HepG2 (cell line): Measurements from ENCODE around the gene SNX3. TPM values are rescaled to one million over a fixed set of nuclear protein-coding genes. Genes with fewer than 3 reads are reported as not detected.

Experiments used
- ATF7 ChIP-seq, 2 experiments: fragments of 450-650 bp in 1 of 2; sonication (generic) in 1 of 2; formaldehyde crosslinking in 1 of 2; IDR thresholded peaks; 2 replicates each; pipeline versions ENCODE4 v1.4.0 to v1.6.1; 2016 to 2020; ENCODE audit warnings: antibody characterized with exemption in 1 of 2, mild to moderate bottlenecking in 1 of 2, missing genetic modification reagents in 1 of 2
- BRD4 ChIP-seq: sonication (generic); formaldehyde crosslinking; IDR thresholded peaks from 2 replicates; pipeline ENCODE4 v1.4.0; 2020; ENCODE audit warnings: missing genetic modification reagents
- DPF2 ChIP-seq: sonication (generic); formaldehyde crosslinking; IDR thresholded peaks from 2 replicates; pipeline ENCODE4 v1.4.0; 2020; ENCODE audit warnings: mild to moderate bottlenecking, low read depth, missing genetic modification reagents, borderline replicate concordance
- FOXC1 ChIP-seq: sonication (generic); formaldehyde crosslinking; IDR thresholded peaks from 2 replicates; pipeline ENCODE4 v1.8.0; 2022; ENCODE audit warnings: mild to moderate bottlenecking, missing genetic modification reagents, borderline replicate concordance
- GFI1 ChIP-seq: sonication (generic); formaldehyde crosslinking; IDR thresholded peaks from 2 replicates; pipeline ENCODE4 v1.5.0; 2020; ENCODE audit warnings: missing genetic modification reagents, mild to moderate bottlenecking, borderline replicate concordance
- GTF2F1 ChIP-seq: fragments of 150-350 bp; IDR thresholded peaks from 2 replicates; pipeline ENCODE4 v1.6.1; 2014; ENCODE audit warnings: low read length
- HIVEP1 ChIP-seq: sonication (generic); formaldehyde crosslinking; IDR thresholded peaks from 2 replicates; pipeline ENCODE4 v1.4.0; 2020; ENCODE audit warnings: mild to moderate bottlenecking, missing genetic modification reagents
- HNRNPK ChIP-seq: fragments of 200-400 bp; formaldehyde crosslinking; IDR thresholded peaks from 2 replicates; pipeline ENCODE4 v1.6.1; 2018; ENCODE audit warnings: low read length, low read depth, moderate library complexity, mild to moderate bottlenecking; ENCODE audit not compliant: poor library complexity, severe bottlenecking
- NR2F1 ChIP-seq, 2 experiments: fragments of 450-650 bp in 1 of 2; formaldehyde crosslinking in 1 of 2; IDR thresholded peaks; 2 replicates each; pipeline versions ENCODE4 v1.5.0 to v1.6.1; 2016 to 2020; ENCODE audit warnings: mild to moderate bottlenecking in 1 of 2, missing compliant biosample characterization in 1 of 2, missing genetic modification reagents in 1 of 2, moderate library complexity in 1 of 2
- RNF2 ChIP-seq: fragments of 450-650 bp; conservative IDR thresholded peaks from 2 replicates; pipeline ENCODE4 v1.6.1; 2016; ENCODE audit warnings: low read depth
- SMARCC2 ChIP-seq: fragments of 450-650 bp; IDR thresholded peaks from 2 replicates; pipeline ENCODE4 v1.6.1; 2017; ENCODE audit warnings: antibody characterized with exemption, mild to moderate bottlenecking
- ZNF10 ChIP-seq: sonication (generic); formaldehyde crosslinking; IDR thresholded peaks from 2 replicates; pipeline ENCODE4 v1.4.0; 2020; ENCODE audit warnings: mild to moderate bottlenecking, low read depth, missing genetic modification reagents, borderline replicate concordance
- ZNF180 ChIP-seq: sonication (generic); formaldehyde crosslinking; IDR thresholded peaks from 2 replicates; pipeline ENCODE4 v1.4.0; 2020; ENCODE audit warnings: low read depth, missing genetic modification reagents, borderline replicate concordance
- ZNF501 ChIP-seq: sonication (generic); formaldehyde crosslinking; IDR thresholded peaks from 2 replicates; pipeline ENCODE4 v1.5.1; 2020; ENCODE audit warnings: mild to moderate bottlenecking, moderate library complexity, missing genetic modification reagents
- ZNF766 ChIP-seq: sonication (generic); formaldehyde crosslinking; IDR thresholded peaks from 2 replicates; pipeline ENCODE4 v1.5.0; 2020; ENCODE audit warnings: missing genetic modification reagents, borderline replicate concordance
- ZSCAN29 ChIP-seq: sonication (generic); formaldehyde crosslinking; conservative IDR thresholded peaks from 2 replicates; pipeline ENCODE4 v1.4.0; 2020; ENCODE audit warnings: mild to moderate bottlenecking, missing genetic modification reagents
- polyA plus RNA-seq, 8 experiments: library from polyadenylated mRNA; depleted of rRNA in 3 of 8; stranded (reverse) in 7 of 8; unstranded in 1 of 8; fragments of >200 nt; fragmentation: Illumina TruSeq in 4 of 8; extraction: Trizol in 4 of 8; gene quantifications; 2 replicates each; pipeline versions ENCODE4 v1.2.1 to v1.2.3, GENCODE V29; 2011 to 2016; ENCODE audit warnings: low read depth in 4 of 8, missing spikeins in 1 of 8, mixed read lengths in 1 of 8; ENCODE audit not compliant: insufficient read depth in 1 of 8
- total RNA-seq, 5 experiments: library from RNA; depleted of rRNA; stranded (reverse); fragments of >200 nt; fragmentation: Illumina TruSeq; extraction: Trizol; gene quantifications; 2 replicates each; pipeline ENCODE4 v1.2.3, GENCODE V29; 2016; ENCODE audit warnings: low read depth in 1 of 5
- TF ChIP-seq, protein P1 (sequence below): sonication (generic); formaldehyde crosslinking; IDR thresholded peaks from 2 replicates; pipeline ENCODE4 v1.5.0; 2020; ENCODE audit warnings: mild to moderate bottlenecking, missing genetic modification reagents, borderline replicate concordance

Gene SNX3
- total and polyA plus RNA-seq, 2 of the 13 experiments (the other 11 are each of a cell fraction or from before 2014, with no cell fraction given), result 84.9 to 226 TPM

DNA sequence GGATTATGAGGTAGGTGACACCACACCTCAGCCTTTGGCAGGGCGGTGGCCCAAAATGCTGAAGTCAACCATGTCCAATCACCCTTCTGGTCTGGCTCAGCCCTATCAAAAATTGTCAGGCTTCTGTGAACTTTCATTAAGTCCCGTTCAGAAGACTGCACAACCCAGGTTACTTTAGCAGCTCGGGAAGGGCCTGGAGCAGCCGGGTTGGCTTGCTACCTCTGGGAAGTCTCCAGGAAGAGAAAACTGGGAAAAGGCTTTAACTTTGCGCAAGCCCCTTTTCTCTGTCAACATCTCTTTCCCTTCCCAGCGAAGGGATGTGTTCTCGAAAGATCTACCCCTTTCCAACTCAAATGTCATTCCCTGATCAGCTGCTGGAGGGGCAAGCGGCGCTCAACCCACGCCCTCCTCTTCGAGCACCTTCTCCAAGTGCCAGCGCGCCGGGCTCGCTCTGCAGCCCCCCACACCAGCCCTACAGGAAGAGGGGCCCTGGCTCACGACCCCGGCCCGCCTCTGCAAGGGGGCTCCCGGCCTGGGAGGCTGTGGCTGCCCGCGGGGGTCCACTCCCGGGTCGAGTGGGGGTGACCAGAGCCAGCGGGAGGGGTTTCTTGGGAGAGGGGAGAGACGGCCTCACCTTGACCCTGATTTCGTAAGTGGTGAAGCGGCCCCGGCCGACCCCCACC lies 573 bp downstream of the SNX3 start (continued):
- TF ChIP-seq ZNF180 (no peak), BRD4 (CRISPR knock-in tag) (no peak), GFI1 (no peak), ZSCAN29 (0 out of 2 replicates have a peak, but pooled peaks have one; percentile 9), HNRNPK (no peak), ZNF766 (CRISPR knock-in tag) (no peak), NR2F1 (CRISPR knock-in tag; IDR thresholded peaks at IDR 0.05) (peak in 1 of 2 experiments; percentile 50; a peak in 1 of 4 replicates), FOXC1 (CRISPR knock-in tag) (0 out of 2 replicates have a peak, but pooled peaks have one; percentile 25), HIVEP1 (CRISPR knock-in tag) (peak; percentile 66; the same call in 1 of the 2 replicates), RNF2 (no peak), SMARCC2 (no peak), ZNF501 (CRISPR knock-in tag) (no peak), GTF2F1 (no peak), ATF7 (IDR thresholded peaks at IDR 0.05) (no peak), ATF7 (CRISPR knock-in tag; IDR thresholded peaks at IDR 0.05) (0 out of 2 replicates have a peak, but pooled peaks have one; percentile 15), ZNF10 (CRISPR knock-in tag) (no peak), DPF2 (CRISPR knock-in tag) (no peak)
- TF ChIP-seq, protein P1, sequence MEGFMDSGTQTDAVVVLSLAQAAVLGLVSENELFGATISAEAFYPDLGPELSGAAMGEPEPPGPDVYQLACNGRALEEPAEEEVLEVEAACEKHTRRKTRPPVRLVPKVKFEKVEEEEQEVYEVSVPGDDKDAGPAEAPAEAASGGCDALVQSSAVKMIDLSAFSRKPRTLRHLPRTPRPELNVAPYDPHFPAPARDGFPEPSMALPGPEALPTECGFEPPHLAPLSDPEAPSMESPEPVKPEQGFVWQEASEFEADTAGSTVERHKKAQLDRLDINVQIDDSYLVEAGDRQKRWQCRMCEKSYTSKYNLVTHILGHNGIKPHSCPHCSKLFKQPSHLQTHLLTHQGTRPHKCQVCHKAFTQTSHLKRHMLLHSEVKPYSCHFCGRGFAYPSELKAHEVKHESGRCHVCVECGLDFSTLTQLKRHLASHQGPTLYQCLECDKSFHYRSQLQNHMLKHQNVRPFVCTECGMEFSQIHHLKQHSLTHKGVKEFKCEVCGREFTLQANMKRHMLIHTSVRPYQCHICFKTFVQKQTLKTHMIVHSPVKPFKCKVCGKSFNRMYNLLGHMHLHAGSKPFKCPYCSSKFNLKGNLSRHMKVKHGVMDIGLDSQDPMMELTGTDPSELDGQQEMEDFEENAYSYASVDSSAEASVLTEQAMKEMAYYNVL, result no peak
